HT-29 (cell line): ENCODE results near the gene FDX1. TPM values are rescaled to one million over a fixed set of nuclear protein-coding genes. Genes with fewer than 3 reads are reported as not detected.

Experiments
- DNase-seq: peaks from one replicate; pipeline ENCODE4 v3.0.0-alpha.2; 2015; ENCODE audit warnings: low spot score
- total RNA-seq: library from RNA; depleted of rRNA; stranded (reverse); fragments of >200 nt; shearing (Covaris generic); gene quantifications from 2 replicates; pipeline ENCODE4 v1.2.3, GENCODE V29; 2014

The FDX1 gene
- total RNA-seq, 1 experiment from 2014 or later: 5.3 TPM

- no peak for DNase-seq
These were observed 1.4 kb downstream of the FDX1 start for GRCh38 chr11:110431051-110431672.

- DNase-seq: peak; percentile 67
These were observed 1.9 kb downstream of the FDX1 start for GRCh38 chr11:110431674-110432073.

GRCh38 chr11:110432713-110433392 lies 3.1 kb downstream of the FDX1 start:
- DNase-seq: no peak

GRCh38 chr11:110433393-110434333 lies 3.9 kb downstream of the FDX1 start:
- peak; percentile 52 for DNase-seq

GRCh38 chr11:110434952-110435779 lies 5.4 kb downstream of the FDX1 start:
- DNase-seq: peak; percentile 84

GRCh38 chr11:110435780-110436717 lies 6.3 kb downstream of the FDX1 start:
- no peak for DNase-seq

GRCh38 chr11:110438017-110438416 lies 8.3 kb downstream of the FDX1 start:
- DNase-seq: no peak

GRCh38 chr11:110445437-110445836 lies 15.7 kb downstream of the FDX1 start:
- no peak for DNase-seq

GRCh38 chr11:110446061-110446460 lies 16.3 kb downstream of the FDX1 start:
- DNase-seq: no peak

- DNase-seq: no peak
These were observed 16.8 kb downstream of the FDX1 start for GRCh38 chr11:110446594-110446993.

- no peak for DNase-seq
These were observed 17.6 kb downstream of the FDX1 start for GRCh38 chr11:110447343-110447742.

GRCh38 chr11:110447897-110448745 lies 18.4 kb downstream of the FDX1 start:
- DNase-seq: peak; percentile 54

- no peak for DNase-seq
These were observed 20.5 kb downstream of the FDX1 start for GRCh38 chr11:110450246-110450645.

- DNase-seq: no peak
These were observed 23.0 kb downstream of the FDX1 start for GRCh38 chr11:110452720-110453119.

- DNase-seq: no peak
These were observed 24.1 kb downstream of the FDX1 start for GRCh38 chr11:110453684-110454354.

- DNase-seq: no peak
These were observed 24.9 kb downstream of the FDX1 start for GRCh38 chr11:110454609-110455008.

- DNase-seq: no peak
These were observed 26.0 kb downstream of the FDX1 start for GRCh38 chr11:110455718-110456117.

- peak; percentile 51 for DNase-seq
These were observed 33.4 kb downstream of the FDX1 start for GRCh38 chr11:110463153-110463552.

- no peak for DNase-seq
These were observed 35.5 kb downstream of the FDX1 start for GRCh38 chr11:110465231-110465630.
